VCaP (cell line): ENCODE results near the gene CCDC170.

Experiments used
- H3K27ac ChIP-seq: fragments of 450-650 bp; 2 replicates; pipeline ENCODE4 v1.5.1; 2017
- TF ChIP-seq, protein P1 (sequence below): fragments of 450-650 bp; conservative IDR thresholded peaks from 2 replicates; pipeline ENCODE4 v1.5.1; 2017; ENCODE audit warnings: mild to moderate bottlenecking, moderate library complexity

Gene CCDC170

GRCh38 chr6:151618717-151619116, 124.9 kb downstream of the CCDC170 start:
- no peak overlapping the region for H3K27ac ChIP-seq
- TF ChIP-seq, protein P1, sequence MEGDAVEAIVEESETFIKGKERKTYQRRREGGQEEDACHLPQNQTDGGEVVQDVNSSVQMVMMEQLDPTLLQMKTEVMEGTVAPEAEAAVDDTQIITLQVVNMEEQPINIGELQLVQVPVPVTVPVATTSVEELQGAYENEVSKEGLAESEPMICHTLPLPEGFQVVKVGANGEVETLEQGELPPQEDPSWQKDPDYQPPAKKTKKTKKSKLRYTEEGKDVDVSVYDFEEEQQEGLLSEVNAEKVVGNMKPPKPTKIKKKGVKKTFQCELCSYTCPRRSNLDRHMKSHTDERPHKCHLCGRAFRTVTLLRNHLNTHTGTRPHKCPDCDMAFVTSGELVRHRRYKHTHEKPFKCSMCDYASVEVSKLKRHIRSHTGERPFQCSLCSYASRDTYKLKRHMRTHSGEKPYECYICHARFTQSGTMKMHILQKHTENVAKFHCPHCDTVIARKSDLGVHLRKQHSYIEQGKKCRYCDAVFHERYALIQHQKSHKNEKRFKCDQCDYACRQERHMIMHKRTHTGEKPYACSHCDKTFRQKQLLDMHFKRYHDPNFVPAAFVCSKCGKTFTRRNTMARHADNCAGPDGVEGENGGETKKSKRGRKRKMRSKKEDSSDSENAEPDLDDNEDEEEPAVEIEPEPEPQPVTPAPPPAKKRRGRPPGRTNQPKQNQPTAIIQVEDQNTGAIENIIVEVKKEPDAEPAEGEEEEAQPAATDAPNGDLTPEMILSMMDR: no peak

- TF ChIP-seq, protein P1: no peak
- no peak overlapping the region for H3K27ac ChIP-seq
Observed at GRCh38 chr6:151620179-151620578, 126.4 kb downstream of the CCDC170 start.

DNA sequence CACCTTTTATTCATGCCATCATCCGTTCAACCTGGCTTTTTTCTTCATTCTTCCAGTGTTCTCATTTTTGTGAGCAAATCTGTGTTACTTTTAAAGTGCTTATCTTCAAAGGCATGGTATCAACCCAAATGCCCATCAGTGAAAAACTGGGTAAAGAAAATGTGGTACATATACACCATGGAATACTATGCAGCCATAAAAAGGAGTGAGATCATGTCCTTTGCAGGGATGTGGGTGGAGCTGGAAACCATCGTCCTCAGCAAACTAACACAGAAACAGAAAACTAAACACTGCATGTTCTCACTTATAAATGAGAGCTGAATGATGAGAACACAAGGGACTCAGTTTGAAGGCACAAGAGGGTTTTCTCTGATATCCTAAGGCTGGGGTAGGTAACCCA, 130.3 kb downstream of the CCDC170 start:
- TF ChIP-seq, protein P1: no peak
- no peak overlapping the region for H3K27ac ChIP-seq

GRCh38 chr6:151624481-151624880, 130.7 kb downstream of the CCDC170 start:
- no peak overlapping the region for H3K27ac ChIP-seq
- TF ChIP-seq, protein P1: no peak

GRCh38 chr6:151624900-151625536, 131.2 kb downstream of the CCDC170 start:
- TF ChIP-seq, protein P1: no peak
- H3K27ac ChIP-seq: no peak overlapping the region

DNA sequence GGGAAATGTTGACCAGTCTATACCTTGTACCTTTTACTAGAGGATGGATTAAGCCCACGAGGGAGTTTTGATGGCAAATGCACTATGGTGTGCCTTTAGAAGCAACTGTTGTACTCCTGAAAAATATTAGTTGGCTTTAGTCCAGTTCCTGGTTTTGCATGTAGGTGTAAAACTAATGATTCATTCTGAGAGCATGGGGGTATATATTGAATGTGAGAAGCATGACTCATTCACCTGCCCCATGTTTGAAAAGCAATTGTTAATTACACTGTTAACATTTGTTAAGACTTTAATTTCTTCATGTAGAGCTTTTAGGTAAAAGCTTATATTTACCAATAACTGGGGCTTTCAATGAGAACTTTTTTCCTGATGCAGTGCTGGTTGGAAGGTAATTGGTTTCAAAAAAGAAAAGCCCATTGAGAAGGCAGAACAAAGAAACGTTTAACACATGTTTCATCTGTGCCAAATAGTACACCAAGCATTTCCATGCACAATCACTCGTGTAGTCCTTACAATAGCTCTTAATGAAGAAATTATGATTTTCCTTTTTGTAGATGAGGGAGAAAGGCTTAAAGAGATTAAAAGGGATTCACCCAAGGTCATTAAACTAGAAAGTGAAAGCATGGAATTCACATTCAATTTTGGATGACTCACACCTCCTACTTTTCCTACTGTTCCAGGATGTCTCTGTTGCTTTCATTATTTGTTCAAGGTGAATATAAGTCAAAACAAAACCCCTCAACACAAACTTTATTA, 134.1 kb downstream of the CCDC170 start:
- H3K27ac ChIP-seq: no peak overlapping the region
- TF ChIP-seq, protein P1: no peak

GRCh38 chr6:151629791-151630190, 136.0 kb downstream of the CCDC170 start:
- TF ChIP-seq, protein P1: no peak
- H3K27ac ChIP-seq: no peak overlapping the region
